ENCODE measurements around the gene RASGRF1. TPM values are rescaled to one million over a fixed set of nuclear protein-coding genes. Genes with fewer than 3 reads are reported as not detected.

RASGRF1 gene
- total RNA-seq, 6 experiments from 2014 or later: 0.29 TPM; not detected in 5

DNA sequence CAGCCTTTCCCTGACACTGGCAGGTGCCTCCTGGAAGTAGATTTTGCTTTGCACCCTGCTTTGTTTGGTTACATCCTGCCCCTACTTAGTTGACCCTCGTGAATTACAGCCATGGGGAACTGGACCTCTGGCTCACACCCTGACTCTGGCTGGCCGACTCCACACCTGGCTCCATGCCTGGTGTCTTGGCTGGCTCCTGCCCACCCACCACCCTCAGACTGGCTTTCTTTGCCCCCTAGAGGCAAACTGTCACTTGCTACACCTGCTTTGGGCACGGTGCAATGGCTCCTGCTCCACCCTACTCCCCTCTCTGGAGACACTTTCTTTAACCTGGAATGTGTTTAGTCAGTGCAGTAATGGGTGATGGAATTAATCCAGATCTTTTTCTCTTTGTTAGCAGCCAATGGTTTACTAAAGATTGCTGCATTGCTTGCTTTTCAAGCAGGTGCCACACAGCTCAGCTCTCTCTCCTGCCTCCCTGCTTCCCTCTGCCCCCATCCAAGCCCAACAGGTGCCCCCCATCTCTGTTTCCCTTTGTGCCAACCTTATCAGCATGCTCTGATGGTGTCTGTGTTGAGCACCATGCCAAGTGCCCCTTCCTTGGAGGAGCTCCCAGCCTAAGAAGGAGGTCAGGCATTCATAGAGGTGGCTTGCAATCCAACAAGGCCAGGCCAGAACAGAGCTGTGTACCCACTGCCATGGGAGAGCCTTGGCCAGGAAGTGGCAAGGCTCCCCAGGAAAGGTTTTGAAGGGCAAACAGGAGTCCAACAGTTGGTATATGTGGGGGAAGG, 38.4 kb downstream of the RASGRF1 start:
- ATAC-seq (no peak), DNase-seq (no peak)
- no CpG with 5 or more reads among the region's 3 CpGs for WGBS (ENCODE audit: insufficient coverage, low coverage, low lambda C conversion rate, missing lambda C conversion rate)
- Histone ChIP-seq H3K27ac (no peak overlapping the region), H3K9me3 (no peaks in the 10 kb centered on the region), H3K4me3 (no peak overlapping the region), H3K36me3 (no peaks in the 10 kb centered on the region), H3K4me1 (peaks cover 0 to 3% (median 0%) of the 10 kb centered on the region in 4 donors), H3K27me3 (no peaks in the 10 kb centered on the region)
- TF ChIP-seq, protein P1, sequence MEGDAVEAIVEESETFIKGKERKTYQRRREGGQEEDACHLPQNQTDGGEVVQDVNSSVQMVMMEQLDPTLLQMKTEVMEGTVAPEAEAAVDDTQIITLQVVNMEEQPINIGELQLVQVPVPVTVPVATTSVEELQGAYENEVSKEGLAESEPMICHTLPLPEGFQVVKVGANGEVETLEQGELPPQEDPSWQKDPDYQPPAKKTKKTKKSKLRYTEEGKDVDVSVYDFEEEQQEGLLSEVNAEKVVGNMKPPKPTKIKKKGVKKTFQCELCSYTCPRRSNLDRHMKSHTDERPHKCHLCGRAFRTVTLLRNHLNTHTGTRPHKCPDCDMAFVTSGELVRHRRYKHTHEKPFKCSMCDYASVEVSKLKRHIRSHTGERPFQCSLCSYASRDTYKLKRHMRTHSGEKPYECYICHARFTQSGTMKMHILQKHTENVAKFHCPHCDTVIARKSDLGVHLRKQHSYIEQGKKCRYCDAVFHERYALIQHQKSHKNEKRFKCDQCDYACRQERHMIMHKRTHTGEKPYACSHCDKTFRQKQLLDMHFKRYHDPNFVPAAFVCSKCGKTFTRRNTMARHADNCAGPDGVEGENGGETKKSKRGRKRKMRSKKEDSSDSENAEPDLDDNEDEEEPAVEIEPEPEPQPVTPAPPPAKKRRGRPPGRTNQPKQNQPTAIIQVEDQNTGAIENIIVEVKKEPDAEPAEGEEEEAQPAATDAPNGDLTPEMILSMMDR (IDR thresholded peaks at IDR 0.05): no peak
- no peak for TF ChIP-seq POLR2A (IDR thresholded peaks at IDR 0.05)
- intact Hi-C loops (cut with DNase I): no loop called here

DNA sequence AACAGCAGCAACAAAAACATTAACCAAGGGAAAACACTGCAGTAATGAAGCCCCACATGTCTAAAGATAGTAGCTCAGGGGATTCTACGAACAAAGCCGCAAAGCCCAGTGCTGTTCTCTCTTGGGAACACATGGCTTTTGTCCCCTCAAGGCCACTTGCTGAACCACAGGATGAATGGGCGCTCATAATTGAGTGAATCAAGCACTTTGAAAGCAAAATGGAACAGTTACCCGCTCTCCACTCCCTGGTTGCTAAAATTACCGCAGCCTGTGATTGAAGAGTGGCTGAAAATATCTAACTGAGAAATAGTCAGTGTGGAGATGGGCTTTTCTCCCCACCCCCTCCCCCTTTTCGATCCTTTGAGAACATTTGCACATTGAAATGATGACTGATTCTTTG, 39.6 kb downstream of the RASGRF1 start:
- intact Hi-C loops (cut with DNase I): no loop called here
- Histone ChIP-seq H3K4me1 (peaks cover 0 to 3% (median 0%) of the 10 kb centered on the region in 4 donors), H3K9me3 (no peaks in the 10 kb centered on the region), H3K27me3 (no peaks in the 10 kb centered on the region), H3K4me3 (no peak overlapping the region), H3K36me3 (no peaks in the 10 kb centered on the region), H3K27ac (no peak overlapping the region)
- TF ChIP-seq POLR2A (IDR thresholded peaks at IDR 0.05): no peak
- TF ChIP-seq, protein P1 (IDR thresholded peaks at IDR 0.05): no peak
- no peak for DNase-seq
- ATAC-seq: no peak
- WGBS (ENCODE audit: insufficient coverage, low coverage, low lambda C conversion rate, missing lambda C conversion rate): 88% methylated on average over 6 of the region's 6 CpGs

DNA sequence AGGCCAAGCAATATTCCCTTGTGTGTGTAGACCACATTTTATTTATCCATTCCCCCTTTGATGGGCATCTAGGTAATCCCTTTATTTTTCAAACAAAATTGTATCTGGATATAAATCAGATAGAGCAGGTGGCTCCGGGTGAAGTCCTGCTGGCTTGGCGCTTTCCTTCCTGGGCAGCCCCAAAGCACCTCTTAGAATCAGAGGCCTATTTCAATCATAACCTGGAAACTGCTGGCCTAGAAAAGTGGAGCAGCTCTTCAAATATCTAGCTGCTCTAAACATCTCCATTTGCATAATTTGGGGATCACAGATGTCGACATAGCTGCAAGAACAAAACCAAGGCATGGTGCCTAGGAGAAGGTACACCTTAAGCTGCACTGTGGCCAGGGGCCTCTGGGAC, 40.2 kb downstream of the RASGRF1 start:
- Histone ChIP-seq H3K27me3 (no peaks in the 10 kb centered on the region), H3K4me1 (peaks cover 0 to 3% (median 0%) of the 10 kb centered on the region in 4 donors), H3K9me3 (no peaks in the 10 kb centered on the region), H3K36me3 (no peaks in the 10 kb centered on the region), H3K4me3 (no peak overlapping the region), H3K27ac (no peak overlapping the region)
- ATAC-seq (no peak), DNase-seq (no peak)
- TF ChIP-seq POLR2A (IDR thresholded peaks at IDR 0.05): no peak
- TF ChIP-seq, protein P1 (IDR thresholded peaks at IDR 0.05): no peak
- intact Hi-C loops (cut with DNase I): no loop called here
- 100% methylated on average over 2 of the region's 3 CpGs for WGBS (ENCODE audit: insufficient coverage, low coverage, low lambda C conversion rate, missing lambda C conversion rate)

DNA sequence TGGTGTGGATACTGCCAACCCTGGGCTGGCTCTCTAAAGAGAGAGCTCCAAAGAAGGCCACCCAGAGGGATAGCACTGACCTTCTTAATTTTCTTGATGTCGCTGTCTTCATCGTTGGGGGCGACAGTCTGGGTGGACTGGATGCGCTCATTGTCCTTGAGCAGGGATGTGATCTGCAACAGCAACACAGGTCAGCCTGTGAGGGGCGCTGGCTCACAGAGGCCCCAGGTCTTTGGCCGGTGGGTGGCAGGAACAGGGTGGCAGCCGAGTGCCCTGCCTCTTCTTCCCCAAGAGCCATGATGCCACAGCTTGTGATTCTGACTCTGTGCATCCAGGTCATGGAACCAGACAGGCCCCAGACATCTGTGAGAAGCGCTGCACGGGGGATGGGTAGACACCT, 41.2 kb downstream of the RASGRF1 start:
- TF ChIP-seq POLR2A (IDR thresholded peaks at IDR 0.05): no peak
- TF ChIP-seq, protein P1 (IDR thresholded peaks at IDR 0.05): no peak
- peak in 1 of 3 donors; percentile 11 for DNase-seq
- H3K4me3 ChIP-seq: no peak overlapping the region
- WGBS (ENCODE audit: insufficient coverage, low coverage, low lambda C conversion rate, missing lambda C conversion rate): no CpG with 5 or more reads among the region's 9 CpGs
- no peaks in the 10 kb centered on the region for H3K9me3 ChIP-seq
- intact Hi-C loops (cut with DNase I): no loop called here
- ATAC-seq: no peak
- no peak overlapping the region for H3K27ac ChIP-seq
- H3K4me1 ChIP-seq: peaks cover 0 to 3% (median 0%) of the 10 kb centered on the region in 4 donors
- H3K27me3 ChIP-seq: no peaks in the 10 kb centered on the region
- no peaks in the 10 kb centered on the region for H3K36me3 ChIP-seq
